ENCODE measurements around the gene GP1BB.

DNA sequence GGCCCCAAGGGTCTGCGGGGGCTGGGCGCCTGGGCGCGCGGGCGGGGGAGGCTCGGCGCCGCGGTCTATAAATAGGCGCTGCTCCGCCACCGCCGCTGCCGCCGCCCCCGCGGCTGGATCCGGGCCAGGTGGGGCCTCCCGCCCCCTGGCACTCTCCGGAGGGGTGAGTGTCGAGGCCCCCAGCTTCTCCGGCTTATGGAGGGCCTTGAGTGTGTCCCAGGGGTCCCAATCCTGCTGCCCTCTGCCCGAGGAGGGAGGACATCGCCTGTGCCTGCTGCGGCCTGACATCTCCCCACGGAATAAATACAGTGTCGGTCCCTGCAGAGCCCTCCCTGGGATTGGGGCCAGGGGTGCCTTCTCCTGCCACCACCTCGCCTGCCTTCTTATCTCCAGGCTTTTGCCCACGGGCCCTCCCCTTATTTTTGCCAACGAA, 4.3 kb upstream of the GP1BB start:
- TF ChIP-seq, protein P1, sequence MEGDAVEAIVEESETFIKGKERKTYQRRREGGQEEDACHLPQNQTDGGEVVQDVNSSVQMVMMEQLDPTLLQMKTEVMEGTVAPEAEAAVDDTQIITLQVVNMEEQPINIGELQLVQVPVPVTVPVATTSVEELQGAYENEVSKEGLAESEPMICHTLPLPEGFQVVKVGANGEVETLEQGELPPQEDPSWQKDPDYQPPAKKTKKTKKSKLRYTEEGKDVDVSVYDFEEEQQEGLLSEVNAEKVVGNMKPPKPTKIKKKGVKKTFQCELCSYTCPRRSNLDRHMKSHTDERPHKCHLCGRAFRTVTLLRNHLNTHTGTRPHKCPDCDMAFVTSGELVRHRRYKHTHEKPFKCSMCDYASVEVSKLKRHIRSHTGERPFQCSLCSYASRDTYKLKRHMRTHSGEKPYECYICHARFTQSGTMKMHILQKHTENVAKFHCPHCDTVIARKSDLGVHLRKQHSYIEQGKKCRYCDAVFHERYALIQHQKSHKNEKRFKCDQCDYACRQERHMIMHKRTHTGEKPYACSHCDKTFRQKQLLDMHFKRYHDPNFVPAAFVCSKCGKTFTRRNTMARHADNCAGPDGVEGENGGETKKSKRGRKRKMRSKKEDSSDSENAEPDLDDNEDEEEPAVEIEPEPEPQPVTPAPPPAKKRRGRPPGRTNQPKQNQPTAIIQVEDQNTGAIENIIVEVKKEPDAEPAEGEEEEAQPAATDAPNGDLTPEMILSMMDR (IDR thresholded peaks at IDR 0.05): no peak
- TF ChIP-seq POLR2AphosphoS5 (IDR thresholded peaks at IDR 0.05; ENCODE audit: low read depth, low read length): no peak
- TF ChIP-seq, protein P2, sequence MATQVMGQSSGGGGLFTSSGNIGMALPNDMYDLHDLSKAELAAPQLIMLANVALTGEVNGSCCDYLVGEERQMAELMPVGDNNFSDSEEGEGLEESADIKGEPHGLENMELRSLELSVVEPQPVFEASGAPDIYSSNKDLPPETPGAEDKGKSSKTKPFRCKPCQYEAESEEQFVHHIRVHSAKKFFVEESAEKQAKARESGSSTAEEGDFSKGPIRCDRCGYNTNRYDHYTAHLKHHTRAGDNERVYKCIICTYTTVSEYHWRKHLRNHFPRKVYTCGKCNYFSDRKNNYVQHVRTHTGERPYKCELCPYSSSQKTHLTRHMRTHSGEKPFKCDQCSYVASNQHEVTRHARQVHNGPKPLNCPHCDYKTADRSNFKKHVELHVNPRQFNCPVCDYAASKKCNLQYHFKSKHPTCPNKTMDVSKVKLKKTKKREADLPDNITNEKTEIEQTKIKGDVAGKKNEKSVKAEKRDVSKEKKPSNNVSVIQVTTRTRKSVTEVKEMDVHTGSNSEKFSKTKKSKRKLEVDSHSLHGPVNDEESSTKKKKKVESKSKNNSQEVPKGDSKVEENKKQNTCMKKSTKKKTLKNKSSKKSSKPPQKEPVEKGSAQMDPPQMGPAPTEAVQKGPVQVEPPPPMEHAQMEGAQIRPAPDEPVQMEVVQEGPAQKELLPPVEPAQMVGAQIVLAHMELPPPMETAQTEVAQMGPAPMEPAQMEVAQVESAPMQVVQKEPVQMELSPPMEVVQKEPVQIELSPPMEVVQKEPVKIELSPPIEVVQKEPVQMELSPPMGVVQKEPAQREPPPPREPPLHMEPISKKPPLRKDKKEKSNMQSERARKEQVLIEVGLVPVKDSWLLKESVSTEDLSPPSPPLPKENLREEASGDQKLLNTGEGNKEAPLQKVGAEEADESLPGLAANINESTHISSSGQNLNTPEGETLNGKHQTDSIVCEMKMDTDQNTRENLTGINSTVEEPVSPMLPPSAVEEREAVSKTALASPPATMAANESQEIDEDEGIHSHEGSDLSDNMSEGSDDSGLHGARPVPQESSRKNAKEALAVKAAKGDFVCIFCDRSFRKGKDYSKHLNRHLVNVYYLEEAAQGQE (IDR thresholded peaks at IDR 0.05; ENCODE audit: insufficient read depth in 1 of 2, low read depth in 2 of 2, low read length in 1 of 2): no peak
